HG03565 (cell line): ENCODE measurements around the gene AHSG.

Experiments used
- ATAC-seq: cut with Tn5 transposase; IDR thresholded peaks from one replicate; pipeline ENCODE4 v1.9.1; 2021; ENCODE audit warnings: mild to moderate bottlenecking, moderate library complexity; ENCODE audit not compliant: unreplicated experiment

Gene AHSG

DNA sequence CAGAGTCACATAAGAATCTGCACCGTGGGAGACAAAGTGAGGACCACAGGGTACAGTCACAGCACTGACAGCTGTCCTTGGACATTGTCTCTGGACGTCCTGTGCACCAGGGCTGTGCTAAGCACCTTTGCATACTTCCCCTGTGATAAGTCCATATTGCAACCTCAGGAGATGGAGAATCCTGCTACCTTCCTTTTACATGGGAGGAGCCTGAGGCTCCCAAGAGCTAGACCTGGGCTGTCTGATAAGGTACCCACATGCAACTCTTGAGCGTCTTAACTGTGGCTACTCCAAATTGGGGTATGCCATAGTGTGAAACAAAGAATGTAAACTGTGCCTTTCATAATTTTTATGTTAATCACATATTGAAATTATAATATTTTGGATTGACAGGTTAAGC, 24.8 kb downstream of the AHSG start:
- no peak for ATAC-seq

DNA sequence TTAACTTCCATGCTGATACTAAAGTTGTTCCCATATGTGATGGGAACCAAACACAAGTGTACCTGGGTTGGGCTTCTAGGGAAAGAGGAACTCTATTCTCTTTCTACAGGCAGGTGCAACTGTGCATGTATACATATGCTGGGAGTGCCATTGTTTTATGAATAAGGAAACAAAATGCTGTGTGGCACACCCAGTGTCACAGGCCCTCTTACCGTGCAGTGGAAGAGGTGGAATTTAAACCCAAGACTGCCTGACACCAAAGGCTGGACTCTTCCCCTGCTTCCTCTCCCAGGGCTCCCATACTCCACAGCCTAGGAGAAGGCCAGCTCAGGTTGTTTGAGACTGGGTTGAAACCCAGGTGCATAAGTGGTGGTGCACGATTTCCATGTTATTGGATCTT, 25.4 kb downstream of the AHSG start:
- ATAC-seq = no peak

DNA sequence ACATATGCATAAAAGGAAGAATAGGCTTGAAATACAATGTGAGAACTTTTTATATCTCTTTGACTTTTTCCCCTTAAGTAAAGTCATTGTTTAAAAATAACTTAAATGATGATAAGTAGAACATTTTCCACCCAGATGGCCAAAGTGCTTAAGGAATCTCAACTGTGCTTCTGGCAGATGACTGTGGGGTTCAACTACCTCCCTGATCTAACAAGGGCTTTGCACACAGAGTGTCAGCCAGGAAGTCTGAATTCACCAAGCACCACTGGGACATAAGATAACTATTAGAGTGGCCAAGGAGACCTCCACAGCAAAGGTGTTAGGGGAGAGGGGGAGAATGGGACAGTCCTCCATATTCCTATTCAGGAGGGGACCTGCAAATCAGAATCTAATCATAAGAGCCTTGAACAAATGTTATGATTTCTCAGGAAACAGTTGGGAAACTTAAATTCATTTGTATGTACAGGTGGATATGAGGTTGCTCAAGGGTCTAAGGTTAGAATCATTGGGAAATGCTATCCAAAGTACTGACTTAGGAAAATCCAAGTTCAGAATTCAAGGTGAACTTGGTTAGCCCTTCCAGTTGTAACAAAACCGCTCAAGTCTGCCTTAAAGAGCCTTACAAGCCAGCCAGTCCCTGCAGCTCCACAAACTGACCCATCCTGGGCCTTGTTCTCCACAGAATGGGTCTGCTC, 27.1 kb downstream of the AHSG start, which contains the start of gene FETUB:
Gene FETUB (plus strand): TSS at position 622 of the 695 bp plus-strand sequence. CDS start 62 bp downstream, at position 684.
- ATAC-seq = no peak

DNA sequence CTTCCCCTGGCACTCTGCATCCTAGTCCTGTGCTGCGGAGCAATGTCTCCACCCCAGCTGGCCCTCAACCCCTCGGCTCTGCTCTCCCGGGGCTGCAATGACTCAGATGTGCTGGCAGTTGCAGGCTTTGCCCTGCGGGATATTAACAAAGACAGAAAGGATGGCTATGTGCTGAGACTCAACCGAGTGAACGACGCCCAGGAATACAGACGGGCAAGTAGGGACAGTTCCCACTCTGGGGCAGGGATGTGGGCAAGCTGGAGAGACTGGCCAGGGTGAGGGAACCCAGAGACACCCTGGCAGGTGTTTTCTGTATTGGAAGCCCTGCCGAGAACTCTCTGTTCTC, 27.6 kb downstream of the AHSG start:
- no peak for ATAC-seq

DNA sequence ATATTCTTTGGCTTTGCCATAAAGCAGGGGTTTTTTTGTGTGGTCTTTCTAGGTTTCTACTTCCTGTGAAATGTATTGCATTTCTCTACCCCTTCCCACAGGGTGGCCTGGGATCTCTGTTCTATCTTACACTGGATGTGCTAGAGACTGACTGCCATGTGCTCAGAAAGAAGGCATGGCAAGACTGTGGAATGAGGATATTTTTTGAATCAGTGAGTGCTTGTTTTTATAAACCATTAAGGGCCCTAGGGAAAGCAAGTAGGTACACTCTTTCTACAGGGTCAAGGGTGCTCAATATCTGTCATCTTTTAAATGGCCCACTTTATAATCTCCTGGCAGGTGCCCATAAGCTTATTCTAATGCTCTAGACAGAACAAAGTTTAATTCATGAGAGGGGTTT, 28.1 kb downstream of the AHSG start:
- ATAC-seq = no peak

DNA sequence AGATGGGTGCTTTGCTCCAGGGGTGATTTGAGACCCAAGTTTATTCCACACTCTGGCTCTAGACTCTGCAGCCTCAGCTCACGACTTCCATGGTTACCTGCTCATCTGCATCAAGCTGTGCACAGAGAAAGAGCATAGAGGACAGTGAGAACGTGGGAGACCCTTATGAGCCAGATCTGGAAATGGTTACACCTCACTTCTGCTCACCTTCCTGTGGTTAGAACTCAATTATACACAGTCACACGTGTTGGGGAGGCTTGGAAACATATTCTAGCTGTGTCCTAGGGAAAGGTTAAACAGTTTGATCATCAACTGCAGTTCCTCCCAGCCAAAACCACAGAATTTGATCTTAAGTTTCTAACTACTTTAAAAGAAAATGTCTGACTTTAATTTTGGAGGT, 29.2 kb downstream of the AHSG start:
- ATAC-seq = no peak

DNA sequence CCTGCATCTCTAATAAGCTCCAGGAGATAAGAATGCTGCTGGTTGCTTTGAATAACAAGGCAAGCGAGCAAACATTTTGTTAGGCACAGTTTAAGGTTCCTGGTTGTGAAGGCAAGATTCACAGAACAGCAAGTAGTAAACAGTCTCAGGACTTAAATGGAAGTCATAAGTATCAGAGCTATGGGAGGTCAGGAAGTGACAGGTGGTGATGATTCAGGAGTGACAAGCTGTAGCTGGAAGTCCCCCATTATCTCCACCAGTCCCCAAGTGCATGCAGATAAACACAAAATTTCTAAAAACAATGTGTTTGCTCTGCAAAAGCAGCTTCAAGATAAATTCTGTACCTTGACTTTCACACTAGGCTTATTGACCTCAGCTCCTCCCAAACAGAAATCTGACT, 30.6 kb downstream of the AHSG start:
- no peak for ATAC-seq

DNA sequence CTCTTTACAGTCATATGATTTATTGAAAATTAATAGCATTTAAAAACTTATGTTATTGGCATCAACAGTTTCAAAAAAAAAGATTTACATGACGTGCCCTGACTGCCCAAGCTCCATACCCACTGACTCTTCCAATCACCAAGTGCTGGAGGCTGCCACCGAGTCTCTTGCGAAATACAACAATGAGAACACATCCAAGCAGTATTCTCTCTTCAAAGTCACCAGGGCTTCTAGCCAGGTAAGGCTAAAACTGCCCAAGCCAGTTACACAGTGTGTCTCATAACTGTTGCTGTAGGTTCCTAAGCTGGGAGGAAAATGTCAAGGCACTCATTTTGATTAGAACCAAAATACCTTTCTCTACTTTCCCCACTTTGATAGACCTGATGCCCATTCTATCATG, 31.8 kb downstream of the AHSG start:
- ATAC-seq = no peak

DNA sequence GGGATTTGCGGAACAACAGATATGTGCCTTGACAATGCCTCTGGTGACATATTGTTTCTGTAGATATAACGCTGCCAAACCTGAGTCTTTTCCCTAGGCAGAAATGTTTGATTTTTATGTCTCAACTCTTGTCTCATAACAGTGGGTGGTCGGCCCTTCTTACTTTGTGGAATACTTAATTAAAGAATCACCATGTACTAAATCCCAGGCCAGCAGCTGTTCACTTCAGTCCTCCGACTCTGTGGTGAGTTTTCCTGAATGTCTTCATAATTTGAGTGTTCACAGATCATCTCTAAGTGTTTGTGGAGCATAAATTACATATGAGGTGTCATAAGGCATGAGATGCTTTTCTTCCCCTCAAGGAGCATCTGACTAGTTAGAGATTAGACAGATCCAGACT, 33.2 kb downstream of the AHSG start:
- no peak for ATAC-seq

DNA sequence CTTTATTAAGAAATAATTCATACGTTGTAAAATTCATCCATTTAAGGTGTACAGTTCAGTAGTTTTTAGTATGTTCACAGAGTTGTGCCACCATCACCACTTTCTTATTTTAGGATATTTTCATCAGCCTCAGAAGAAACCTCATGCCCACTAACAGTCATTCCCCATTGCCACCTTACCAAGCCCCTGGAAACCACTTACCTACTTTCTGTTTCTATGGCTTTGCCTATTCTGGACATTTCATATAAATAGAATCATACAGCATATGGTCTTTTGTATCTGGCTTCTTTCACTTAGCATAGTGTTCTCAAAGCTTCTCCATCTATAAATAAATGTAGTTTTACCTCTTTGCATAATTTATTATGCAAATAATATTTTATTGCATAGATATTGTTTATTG, 34.0 kb downstream of the AHSG start:
- ATAC-seq = no peak

DNA sequence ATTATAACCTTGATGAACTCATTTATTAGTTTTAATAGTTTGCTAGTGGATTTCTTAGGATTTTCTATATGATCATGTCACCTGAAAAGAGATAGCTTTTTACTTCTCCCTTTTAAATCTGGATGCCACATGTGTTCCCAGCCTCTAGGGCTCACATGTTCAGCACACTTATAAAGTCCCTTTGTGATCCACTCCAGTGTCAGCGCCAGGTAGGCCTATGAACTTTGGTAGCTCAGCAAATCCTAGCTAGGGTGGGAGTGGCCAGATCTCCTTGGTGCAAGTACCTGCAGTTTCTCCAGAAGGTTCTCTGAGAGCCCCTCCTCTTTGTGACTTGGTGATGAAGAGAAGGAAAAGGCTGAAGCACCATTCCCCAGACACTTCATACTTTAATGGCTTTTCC, 36.0 kb downstream of the AHSG start:
- ATAC-seq = no peak

DNA sequence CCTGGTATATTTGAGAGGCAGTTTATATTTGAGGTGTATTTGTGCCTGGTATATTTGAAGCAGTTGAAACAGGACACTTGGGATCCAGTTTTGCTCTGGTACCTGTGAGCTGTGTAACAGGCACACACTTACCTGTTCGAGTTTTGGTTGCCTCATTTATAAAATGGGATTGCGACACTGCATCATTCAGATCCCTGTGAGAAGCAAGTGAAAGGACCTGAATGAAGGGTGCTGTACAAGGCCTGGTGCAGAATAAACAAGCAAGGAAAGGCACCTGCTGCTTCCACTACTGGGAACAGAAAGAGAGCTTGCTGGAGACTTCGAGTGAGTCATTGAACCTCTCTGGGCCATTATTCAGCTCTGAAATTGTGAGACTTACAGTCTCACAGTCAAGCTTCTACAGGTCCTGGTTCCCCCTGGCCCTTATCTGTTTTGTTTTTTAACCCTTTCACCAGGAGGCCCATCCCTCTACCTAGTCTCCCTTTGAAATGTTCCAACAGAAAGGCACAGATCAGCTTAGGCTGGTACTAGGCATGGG, 38.9 kb downstream of the AHSG start:
- ATAC-seq = no peak

DNA sequence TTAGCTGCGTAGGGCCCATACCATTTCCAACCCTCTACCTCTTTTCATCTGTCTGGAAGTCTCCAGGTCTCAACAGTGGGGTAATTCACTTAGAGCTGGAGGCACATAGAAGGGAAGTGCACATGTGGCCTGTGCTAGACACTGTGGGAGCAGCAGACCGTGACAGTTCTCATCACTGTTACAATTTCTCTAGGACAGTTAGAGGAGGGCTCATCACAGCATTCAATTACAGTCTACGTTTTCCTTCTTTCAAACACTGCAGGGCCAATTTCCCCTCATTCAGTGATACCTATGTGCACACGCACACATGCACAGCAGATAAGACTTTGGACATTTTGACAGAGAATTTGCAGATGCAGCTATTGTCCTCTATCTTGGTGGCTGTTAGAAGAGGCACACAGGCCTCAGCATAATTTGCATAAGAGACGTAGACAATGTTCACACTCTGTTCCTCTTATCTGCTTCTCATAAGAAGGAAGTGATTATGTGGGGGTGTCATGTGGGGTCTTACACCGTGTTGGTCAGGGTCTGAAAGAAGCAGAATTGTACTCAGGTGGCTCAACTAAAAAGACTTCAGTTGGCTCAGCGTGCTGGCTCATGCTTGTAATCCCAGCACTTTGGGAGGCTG, 40.3 kb downstream of the AHSG start:
- ATAC-seq = peak; percentile 79

DNA sequence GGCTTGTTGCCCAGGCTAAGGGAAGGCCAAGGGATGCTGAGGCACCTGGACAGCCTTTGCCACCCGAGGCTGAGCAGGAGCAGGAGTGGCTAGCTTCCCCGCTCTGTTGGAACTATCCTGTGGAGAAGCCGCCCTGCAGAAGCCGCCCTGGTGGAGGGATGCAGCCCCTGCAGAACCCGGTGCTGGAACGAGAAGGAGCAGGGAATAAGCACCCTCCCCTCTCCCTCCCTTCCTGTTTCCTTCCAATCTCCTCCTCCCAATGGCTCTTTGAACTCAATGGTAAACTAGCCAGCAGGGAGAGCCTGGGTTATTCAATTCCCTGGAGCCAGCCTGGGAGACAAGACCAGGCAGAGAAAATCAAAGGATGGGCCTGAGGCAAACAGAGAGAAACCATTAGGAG, 41.1 kb downstream of the AHSG start:
- no peak for ATAC-seq

DNA sequence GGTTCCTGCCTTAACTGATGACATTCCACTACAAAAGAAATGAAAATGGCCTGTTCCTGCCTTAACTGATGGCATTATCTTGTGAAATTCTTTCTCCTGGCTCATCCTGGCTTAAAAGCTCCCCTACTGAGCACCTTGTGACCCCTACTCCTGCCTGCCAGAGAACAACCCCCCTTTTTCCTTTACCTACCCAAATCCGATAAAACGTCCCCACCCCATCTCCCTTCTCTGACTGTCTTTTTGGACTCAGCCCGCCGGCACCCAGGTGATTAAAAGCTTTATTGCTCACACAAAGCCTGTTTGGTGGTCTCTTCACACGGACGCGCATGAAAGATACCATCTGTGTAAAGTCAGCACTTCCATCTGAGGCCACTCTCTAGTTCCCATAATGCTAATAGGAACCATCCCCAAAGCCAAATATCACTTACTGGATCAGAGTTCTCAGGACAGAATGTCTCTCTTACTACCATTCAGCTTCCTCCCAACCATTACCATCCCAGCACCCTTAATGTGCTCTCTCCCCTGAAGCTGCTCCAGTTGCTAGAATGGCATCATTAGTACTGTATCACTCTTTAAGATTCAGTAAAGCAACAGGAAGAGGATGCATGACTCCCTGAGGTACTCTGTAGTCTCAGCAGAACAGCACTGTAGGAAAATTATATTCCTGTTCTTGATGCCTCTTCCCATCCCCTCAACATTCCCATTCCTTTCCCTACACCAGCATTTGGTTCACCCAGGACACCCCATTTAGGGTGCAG, 50.7 kb downstream of the AHSG start:
- no peak for ATAC-seq

DNA sequence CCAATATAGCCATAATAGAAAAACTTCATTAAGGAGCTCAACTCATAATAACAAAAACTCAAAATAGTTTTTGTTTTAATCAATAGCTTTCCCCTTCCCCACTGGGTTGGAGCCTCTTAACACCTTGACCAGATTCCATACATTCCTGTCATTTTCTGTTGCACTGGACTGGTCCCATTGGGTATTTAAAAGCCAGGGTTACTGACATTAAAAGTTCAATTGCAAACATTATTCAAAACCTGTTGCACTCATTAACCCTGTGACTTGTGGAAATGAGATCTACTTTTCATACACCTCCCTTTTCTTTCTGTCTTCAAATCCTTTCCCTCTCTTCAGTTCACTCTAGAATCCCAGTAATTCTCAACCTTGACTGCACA, 51.2 kb downstream of the AHSG start:
- no peak for ATAC-seq

DNA sequence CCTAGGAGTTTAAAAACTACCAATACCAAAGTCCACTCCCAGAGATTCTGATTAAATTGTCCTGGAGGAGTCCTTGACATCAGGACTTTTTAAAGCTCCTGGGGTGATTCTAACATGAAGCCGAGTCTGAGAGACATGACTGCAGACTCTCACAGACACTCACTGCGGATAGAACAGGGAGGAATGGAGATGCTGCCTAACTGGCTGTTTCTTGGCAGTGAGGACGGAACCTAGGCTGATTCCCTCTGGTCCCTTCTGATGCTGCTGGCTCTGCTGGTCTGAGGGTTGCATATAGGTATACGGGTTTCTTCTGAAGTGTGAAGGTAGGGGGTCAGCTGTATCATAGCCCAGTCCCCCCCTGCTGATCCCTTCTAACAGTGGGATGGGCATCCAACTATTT, 51.6 kb downstream of the AHSG start:
- ATAC-seq = no peak

DNA sequence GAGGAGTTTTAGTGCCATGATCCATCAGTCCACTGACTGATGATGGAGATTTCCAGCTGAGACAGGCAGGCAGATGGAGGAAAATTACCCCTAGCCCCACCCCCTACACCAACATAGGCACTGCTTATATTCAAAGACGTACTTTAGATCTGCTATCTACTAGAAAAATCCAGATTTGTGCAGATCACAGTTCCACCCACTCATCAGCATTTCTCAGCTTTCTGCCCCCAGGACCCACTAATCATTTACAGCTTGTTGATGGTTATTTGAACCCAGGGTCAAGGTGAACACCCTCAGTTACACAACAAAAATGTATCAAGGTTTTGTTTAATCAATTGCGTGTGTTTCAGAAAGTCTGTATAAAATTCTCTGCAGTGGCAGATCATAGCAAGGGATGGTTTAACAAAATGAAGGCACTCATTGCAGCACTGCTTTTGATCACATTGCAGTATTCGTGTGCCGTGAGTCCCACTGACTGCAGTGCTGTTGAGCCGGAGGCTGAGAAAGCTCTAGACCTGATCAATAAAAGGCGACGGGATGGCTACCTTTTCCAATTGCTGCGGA, 52.8 kb downstream of the AHSG start, which contains the start of gene HRG:
Gene HRG (plus strand): TSS at position 390 of the 564 bp plus-strand sequence. CDS start 18 bp downstream, at position 408.
- no peak for ATAC-seq

DNA sequence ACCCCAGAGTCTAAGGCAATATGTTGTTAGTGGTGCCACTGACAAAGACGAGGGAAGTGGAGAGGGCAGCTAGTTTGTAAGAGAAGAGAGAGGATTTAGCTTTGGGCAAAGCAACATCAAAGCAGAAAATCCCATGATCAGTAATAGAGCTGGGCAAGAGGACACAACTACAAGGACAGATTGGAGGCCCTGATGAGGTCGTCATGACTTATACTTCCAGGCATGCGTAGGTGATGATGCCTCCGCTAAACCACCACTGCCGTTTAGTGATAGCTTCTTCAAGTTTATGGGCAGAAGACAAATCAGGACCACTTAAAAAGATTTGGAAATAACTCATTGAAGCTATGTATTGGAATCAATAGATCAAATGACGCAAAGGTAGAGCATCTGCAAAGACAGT, 55.6 kb downstream of the AHSG start:
- ATAC-seq = no peak

DNA sequence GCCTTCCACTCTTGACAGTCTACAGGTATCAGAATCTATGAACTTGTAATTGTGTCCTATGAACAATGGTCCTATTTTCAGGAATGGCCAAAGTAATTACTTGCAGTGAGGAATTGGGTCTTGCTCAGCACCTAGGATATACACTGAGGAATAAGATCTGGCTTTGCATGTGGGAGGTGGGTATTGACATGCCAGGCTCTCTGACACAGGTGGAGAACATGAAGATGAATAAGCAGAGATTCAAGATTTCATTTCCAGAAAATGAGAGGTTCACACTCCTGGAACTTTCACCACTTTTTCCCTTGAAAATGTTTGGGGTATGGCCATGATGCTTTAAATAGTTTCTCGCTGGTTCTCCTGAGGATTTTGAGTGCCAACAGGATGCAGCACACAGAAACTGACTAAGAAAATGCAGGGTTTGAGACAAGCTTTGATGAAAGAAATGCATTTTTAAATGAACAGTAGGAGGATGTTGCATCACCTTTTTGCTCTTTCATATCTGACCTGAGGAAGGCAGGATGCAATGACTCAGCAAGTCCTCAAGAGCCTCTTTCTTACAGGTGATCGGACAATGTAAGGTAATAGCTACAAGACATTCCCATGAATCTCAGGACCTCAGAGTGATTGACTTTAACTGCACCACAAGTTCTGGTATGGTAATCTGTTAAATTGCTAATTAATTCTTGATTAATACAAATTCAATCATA, 56.7 kb downstream of the AHSG start:
- ATAC-seq = no peak

DNA sequence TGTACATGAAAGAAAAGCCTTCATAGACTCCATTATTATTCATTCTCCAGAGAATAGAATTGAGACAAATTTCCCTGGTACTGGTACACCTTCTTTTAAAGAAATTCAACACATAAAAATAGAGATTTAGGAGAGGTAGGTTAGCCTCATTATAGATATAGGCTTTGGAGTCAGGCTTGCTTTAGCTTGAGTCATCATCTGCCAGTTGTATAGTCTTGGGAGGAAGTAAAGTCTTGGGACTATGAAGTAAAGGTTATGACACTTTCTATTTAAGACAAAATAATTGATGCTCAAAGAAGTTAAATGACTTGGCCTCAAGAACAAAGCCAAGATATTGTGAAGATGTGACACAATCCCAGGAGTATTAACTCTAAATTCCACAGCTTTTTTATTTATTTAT, 57.3 kb downstream of the AHSG start:
- no peak for ATAC-seq
